Loucy (cell line): ENCODE results near the gene SUGP2.

ENCODE experiments used
- H2AFZ ChIP-seq: fragments of 200-600 bp; sonication (generic); 2 replicates; pipeline ENCODE4 v1.6.0; 2016; ENCODE audit warnings: antibody characterized with exemption, mild to moderate bottlenecking, low read length, moderate library complexity
- H3F3A ChIP-seq: fragments of 200-600 bp; 2 replicates; pipeline ENCODE4 v1.6.0; 2016; ENCODE audit warnings: antibody characterized with exemption, low read depth, mild to moderate bottlenecking
- H3K27me3 ChIP-seq: fragments of 200-600 bp; sonication (generic); 2 replicates; pipeline ENCODE4 v1.6.1; 2014; ENCODE audit warnings: low read length, mild to moderate bottlenecking; ENCODE audit not compliant: insufficient read depth, poor library complexity, severe bottlenecking
- H3K36me3 ChIP-seq: fragments of 200-600 bp; sonication (generic); 2 replicates; pipeline ENCODE4 v1.6.1; 2016; ENCODE audit warnings: low read length; ENCODE audit not compliant: insufficient read depth
- H3K4me1 ChIP-seq: fragments of 200-600 bp; sonication (generic); 2 replicates; pipeline ENCODE4 v1.5.1; 2014; ENCODE audit warnings: low read length, mild to moderate bottlenecking; ENCODE audit not compliant: insufficient read depth, poor library complexity, severe bottlenecking
- H3K4me2 ChIP-seq: fragments of 200-600 bp; sonication (generic); 2 replicates; pipeline ENCODE4 v1.6.0; 2014; ENCODE audit warnings: antibody characterized with exemption, low read length, low read depth, mild to moderate bottlenecking; ENCODE audit not compliant: poor library complexity, severe bottlenecking
- H3K4me3 ChIP-seq: fragments of 200-600 bp; sonication (generic); 2 replicates; pipeline ENCODE4 v1.5.1; 2014; ENCODE audit warnings: low read length, mild to moderate bottlenecking, mixed read lengths; ENCODE audit not compliant: poor library complexity, severe bottlenecking
- H3K79me2 ChIP-seq: fragments of 200-600 bp; sonication (generic); 2 replicates; pipeline ENCODE4 v1.6.1; 2014; ENCODE audit warnings: low read length; ENCODE audit not compliant: insufficient read depth
- H3K9ac ChIP-seq: fragments of 200-600 bp; sonication (generic); 2 replicates; pipeline ENCODE4 v1.6.0; 2014; ENCODE audit warnings: mild to moderate bottlenecking, low read depth, low read length, moderate library complexity; ENCODE audit not compliant: poor library complexity, severe bottlenecking
- H3K9me2 ChIP-seq: fragments of 200-600 bp; sonication (generic); replicated peaks from 2 replicates; pipeline ENCODE4 v1.6.1; 2016; ENCODE audit warnings: low read depth, low read length, mixed read lengths
- H3K9me3 ChIP-seq: fragments of 200-600 bp; sonication (generic); 2 replicates; pipeline ENCODE4 v1.6.1; 2014; ENCODE audit warnings: mild to moderate bottlenecking, antibody characterized with exemption, low read length, low read depth; ENCODE audit not compliant: insufficient read depth
- H4K20me1 ChIP-seq: fragments of 200-600 bp; sonication (generic); 2 replicates; pipeline ENCODE4 v1.6.0; 2014; ENCODE audit warnings: antibody characterized with exemption, low read length, mild to moderate bottlenecking; ENCODE audit not compliant: insufficient read depth, poor library complexity, severe bottlenecking
- EZH2phosphoT487 ChIP-seq: fragments of 200-600 bp; IDR thresholded peaks from 2 replicates; pipeline ENCODE4 v1.6.1; 2018; ENCODE audit warnings: antibody characterized with exemption, mild to moderate bottlenecking, moderate library complexity, borderline replicate concordance
- TF ChIP-seq, protein P1 (sequence below): fragments of 200-600 bp; sonication (generic); conservative IDR thresholded peaks from 2 replicates; pipeline ENCODE4 v1.5.1; 2014; ENCODE audit warnings: mild to moderate bottlenecking, antibody characterized with exemption, low read length

SUGP2 gene

DNA sequence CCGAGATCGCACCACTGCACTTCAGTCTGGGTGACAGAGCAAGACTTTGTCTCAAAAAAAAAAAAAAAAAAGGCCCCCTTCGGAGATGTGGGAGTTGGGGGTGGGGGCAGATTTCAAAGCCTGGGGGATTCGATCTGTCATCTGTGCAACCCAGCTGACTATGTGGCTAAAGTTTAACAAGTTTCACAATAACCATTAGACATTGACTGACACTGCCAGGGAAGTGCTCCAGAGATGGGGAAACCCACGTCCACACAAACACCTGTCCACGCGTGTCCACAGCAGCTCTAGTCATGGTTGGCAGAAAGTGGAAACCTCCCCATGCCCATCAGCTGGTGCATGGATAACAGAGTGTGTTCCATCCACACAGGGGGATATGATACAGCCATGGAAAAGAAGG is 54.7 kb downstream of the SUGP2 start:
- TF ChIP-seq, protein P1, sequence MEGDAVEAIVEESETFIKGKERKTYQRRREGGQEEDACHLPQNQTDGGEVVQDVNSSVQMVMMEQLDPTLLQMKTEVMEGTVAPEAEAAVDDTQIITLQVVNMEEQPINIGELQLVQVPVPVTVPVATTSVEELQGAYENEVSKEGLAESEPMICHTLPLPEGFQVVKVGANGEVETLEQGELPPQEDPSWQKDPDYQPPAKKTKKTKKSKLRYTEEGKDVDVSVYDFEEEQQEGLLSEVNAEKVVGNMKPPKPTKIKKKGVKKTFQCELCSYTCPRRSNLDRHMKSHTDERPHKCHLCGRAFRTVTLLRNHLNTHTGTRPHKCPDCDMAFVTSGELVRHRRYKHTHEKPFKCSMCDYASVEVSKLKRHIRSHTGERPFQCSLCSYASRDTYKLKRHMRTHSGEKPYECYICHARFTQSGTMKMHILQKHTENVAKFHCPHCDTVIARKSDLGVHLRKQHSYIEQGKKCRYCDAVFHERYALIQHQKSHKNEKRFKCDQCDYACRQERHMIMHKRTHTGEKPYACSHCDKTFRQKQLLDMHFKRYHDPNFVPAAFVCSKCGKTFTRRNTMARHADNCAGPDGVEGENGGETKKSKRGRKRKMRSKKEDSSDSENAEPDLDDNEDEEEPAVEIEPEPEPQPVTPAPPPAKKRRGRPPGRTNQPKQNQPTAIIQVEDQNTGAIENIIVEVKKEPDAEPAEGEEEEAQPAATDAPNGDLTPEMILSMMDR: no peak
- TF ChIP-seq EZH2phosphoT487: no peak
- H3K4me1 ChIP-seq: no peaks in the 10 kb centered on the region
- H4K20me1 ChIP-seq: no peaks in the 10 kb centered on the region
- no peaks in the 10 kb centered on the region for H3K27me3 ChIP-seq
- H2AFZ ChIP-seq: no peak overlapping the region
- H3F3A ChIP-seq: no peaks in the 10 kb centered on the region
- no peaks in the 10 kb centered on the region for H3K9me3 ChIP-seq
- no peaks in the 10 kb centered on the region for H3K79me2 ChIP-seq
- H3K36me3 ChIP-seq: no peaks in the 10 kb centered on the region
- H3K4me2 ChIP-seq: no peak overlapping the region
- no peak overlapping the region for H3K4me3 ChIP-seq
- H3K9me2 ChIP-seq: no peaks in the 10 kb centered on the region
- H3K9ac ChIP-seq: no peak overlapping the region

DNA sequence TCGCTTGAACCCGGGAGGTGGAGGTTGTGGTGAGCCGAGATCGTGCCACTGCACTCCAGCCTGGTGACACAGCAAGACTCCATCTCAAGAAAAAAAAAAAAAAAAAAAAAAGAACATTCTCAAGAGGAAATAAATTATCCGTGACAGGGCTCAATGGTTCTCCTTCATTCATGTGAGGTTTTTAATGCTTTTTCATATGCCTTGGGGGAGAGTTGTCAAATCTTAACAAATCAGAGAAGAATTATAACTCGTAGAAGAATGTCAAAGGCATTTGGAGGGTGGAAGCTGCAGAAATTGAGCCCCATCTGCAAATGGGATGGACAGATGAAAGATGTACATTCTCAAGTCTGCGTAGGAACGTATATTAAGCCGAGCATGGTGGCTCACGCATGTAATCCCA is 57.4 kb downstream of the SUGP2 start:
- H3K9me3 ChIP-seq: no peaks in the 10 kb centered on the region
- H3K36me3 ChIP-seq: no peaks in the 10 kb centered on the region
- no peak overlapping the region for H3K4me3 ChIP-seq
- H4K20me1 ChIP-seq: no peaks in the 10 kb centered on the region
- H3F3A ChIP-seq: no peaks in the 10 kb centered on the region
- H3K9me2 ChIP-seq: no peaks in the 10 kb centered on the region
- TF ChIP-seq, protein P1: no peak
- no peak for TF ChIP-seq EZH2phosphoT487
- H2AFZ ChIP-seq: no peak overlapping the region
- no peaks in the 10 kb centered on the region for H3K27me3 ChIP-seq
- no peaks in the 10 kb centered on the region for H3K79me2 ChIP-seq
- no peak overlapping the region for H3K9ac ChIP-seq
- H3K4me1 ChIP-seq: peaks cover 6% of the 10 kb centered on the region
- no peak overlapping the region for H3K4me2 ChIP-seq

DNA sequence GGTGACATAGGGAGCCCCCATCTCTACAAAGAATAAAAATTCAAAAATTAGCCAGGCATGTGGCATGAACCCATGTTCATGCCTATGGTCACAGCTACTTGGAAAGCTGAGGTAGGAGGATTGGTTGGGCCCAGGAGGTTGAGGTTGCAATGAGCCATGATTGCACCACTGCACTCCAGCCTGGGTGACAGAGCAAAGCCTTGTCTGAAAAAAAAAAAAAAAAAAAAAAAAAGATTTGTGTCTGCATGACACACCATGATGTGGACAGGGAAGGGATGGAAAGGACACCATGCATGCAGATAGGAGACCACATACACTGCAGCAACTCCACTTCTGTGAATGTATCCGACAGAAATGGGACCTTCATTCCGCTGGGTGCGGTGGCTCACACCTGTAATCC is 58.3 kb downstream of the SUGP2 start:
- H3K36me3 ChIP-seq: no peaks in the 10 kb centered on the region
- peaks cover 6% of the 10 kb centered on the region for H3K4me1 ChIP-seq
- no peak overlapping the region for H3K9ac ChIP-seq
- H3K4me3 ChIP-seq: no peak overlapping the region
- no peaks in the 10 kb centered on the region for H3K27me3 ChIP-seq
- H3K79me2 ChIP-seq: no peaks in the 10 kb centered on the region
- H2AFZ ChIP-seq: no peak overlapping the region
- no peaks in the 10 kb centered on the region for H4K20me1 ChIP-seq
- no peak for TF ChIP-seq EZH2phosphoT487
- TF ChIP-seq, protein P1: no peak
- no peaks in the 10 kb centered on the region for H3K9me3 ChIP-seq
- H3F3A ChIP-seq: no peaks in the 10 kb centered on the region
- H3K9me2 ChIP-seq: no peaks in the 10 kb centered on the region
- no peak overlapping the region for H3K4me2 ChIP-seq
